Effector memory CD4-positive, alpha-beta T cell (primary cell): ENCODE measurements around the gene TAF15.

Experiments used
- DNase-seq, 3 donors: peaks; one replicate each; pipeline ENCODE4 v3.0.0-alpha.2; 2020
- H3K27ac ChIP-seq: 2 replicates; pipeline ENCODE4 v1.7.0; 2013; ENCODE audit warnings: mild to moderate bottlenecking, low read length, moderate library complexity; ENCODE audit not compliant: insufficient read depth, poor library complexity, severe bottlenecking
- H3K27me3 ChIP-seq: replicated peaks from 2 replicates; pipeline ENCODE4 v1.7.0; 2013; ENCODE audit warnings: mild to moderate bottlenecking, low read length; ENCODE audit not compliant: insufficient read depth, control insufficient read depth, poor library complexity, severe bottlenecking
- H3K36me3 ChIP-seq: 2 replicates; pipeline ENCODE4 v1.7.0; 2013; ENCODE audit warnings: mild to moderate bottlenecking, low read length, moderate library complexity; ENCODE audit not compliant: control insufficient read depth, insufficient read depth
- H3K4me1 ChIP-seq: 2 replicates; pipeline ENCODE4 v1.7.0; 2013; ENCODE audit warnings: low read length, mild to moderate bottlenecking; ENCODE audit not compliant: control insufficient read depth, insufficient read depth, poor library complexity, severe bottlenecking
- H3K4me3 ChIP-seq: 2 replicates; pipeline ENCODE4 v1.7.0; 2013; ENCODE audit warnings: low read length, low read depth, mild to moderate bottlenecking; ENCODE audit not compliant: insufficient read depth, poor library complexity, severe bottlenecking
- H3K9me3 ChIP-seq: 2 replicates; pipeline ENCODE4 v1.7.0; 2013; ENCODE audit warnings: mild to moderate bottlenecking, low read length, moderate library complexity; ENCODE audit not compliant: control insufficient read depth

Gene TAF15

DNA sequence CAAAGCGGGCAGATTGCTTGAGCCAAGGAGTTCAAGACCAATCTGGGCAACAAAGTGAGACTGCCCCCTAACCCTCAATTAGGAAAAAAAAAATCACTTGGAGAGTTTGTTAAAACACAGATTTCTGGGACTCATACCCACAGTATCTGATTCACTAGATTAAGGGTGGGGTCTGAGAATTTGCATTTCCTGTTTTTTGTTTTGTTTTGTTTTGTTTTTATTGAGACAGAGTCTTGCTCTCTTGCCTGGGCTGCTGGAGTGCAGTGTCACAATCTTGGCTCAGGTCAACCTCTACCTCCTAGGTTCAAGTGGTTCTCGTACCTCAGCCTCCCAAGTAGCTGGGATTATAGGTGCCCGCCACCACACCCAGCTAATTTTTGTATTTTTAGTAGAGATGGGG, 58.3 kb downstream of the TAF15 start:
- DNase-seq = no peak
- H3K9me3 ChIP-seq = no peaks in the 10 kb centered on the region
- H3K36me3 ChIP-seq = no peaks in the 10 kb centered on the region
- no peaks in the 10 kb centered on the region for H3K27me3 ChIP-seq
- H3K4me3 ChIP-seq = no peak overlapping the region
- no peak overlapping the region for H3K27ac ChIP-seq
- no peaks in the 10 kb centered on the region for H3K4me1 ChIP-seq

GRCh38 chr17:35868737-35869136, 59.5 kb downstream of the TAF15 start, which contains the start of gene HEATR9:
Gene HEATR9 (minus strand): TSS chr17:35868891. CDS start chr17:35868742, 149 bp downstream.
- Histone ChIP-seq H3K27ac (no peak within 1 kb of the TSS), H3K4me1 (no peaks in the 10 kb centered on the region), H3K36me3 (no peaks in the 10 kb centered on the region), H3K9me3 (no peaks in the 10 kb centered on the region), H3K4me3 (no peak within 1 kb of the TSS), H3K27me3 (no peaks in the 10 kb centered on the region)
- no peak for DNase-seq

DNA sequence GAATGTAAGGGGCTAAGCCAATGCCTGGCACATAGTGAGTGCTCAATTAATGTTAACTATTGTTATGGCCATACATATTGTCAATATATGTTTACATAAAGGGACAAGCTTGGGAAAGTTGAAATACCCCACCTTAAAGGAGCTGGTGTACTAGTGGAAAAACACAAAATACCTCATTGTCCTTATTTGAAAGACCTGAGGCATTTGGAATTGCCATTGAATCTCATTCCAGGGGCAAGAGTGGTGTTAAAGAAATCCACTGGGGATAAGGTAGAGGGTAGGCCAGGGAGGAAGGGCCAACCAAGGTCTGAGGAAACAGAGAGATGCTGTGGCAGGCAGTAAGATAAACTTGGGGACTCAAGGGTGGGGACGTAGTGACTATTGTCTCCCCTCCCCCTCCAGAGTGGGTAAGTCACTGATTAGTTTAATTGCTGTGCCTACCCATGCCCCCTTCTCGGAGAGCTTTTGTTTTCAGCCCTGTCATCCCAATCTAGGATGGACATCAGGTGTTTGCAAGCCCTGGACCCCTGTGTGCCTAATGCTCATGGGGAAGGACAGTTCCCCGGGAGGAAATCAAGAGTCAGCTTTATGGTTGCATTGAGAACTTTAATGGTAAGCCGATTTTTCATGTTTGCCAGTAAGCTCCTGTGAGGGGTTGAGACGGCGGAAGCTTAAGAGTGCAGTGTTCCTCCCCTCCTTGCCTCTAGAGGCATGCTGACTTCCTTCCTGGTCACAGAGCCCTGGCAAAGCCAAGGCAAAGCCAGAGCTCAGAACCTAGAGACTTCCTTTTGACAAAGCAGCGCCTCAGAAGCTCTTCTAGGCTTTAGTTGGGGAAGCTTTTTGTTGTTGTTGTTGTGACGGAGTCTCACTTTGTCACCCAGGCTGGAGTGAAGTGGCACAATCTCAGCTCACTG, 61.9 kb downstream of the TAF15 start:
- H3K27ac ChIP-seq = no peak overlapping the region
- DNase-seq = no peak
- no peaks in the 10 kb centered on the region for H3K4me1 ChIP-seq
- H3K9me3 ChIP-seq = no peaks in the 10 kb centered on the region
- H3K27me3 ChIP-seq = no peaks in the 10 kb centered on the region
- no peak overlapping the region for H3K4me3 ChIP-seq
- no peaks in the 10 kb centered on the region for H3K36me3 ChIP-seq

GRCh38 chr17:35872196-35872980, 63.1 kb downstream of the TAF15 start:
- Histone ChIP-seq H3K4me1 (no peaks in the 10 kb centered on the region), H3K27ac (no peak overlapping the region), H3K27me3 (no peaks in the 10 kb centered on the region), H3K36me3 (no peaks in the 10 kb centered on the region), H3K4me3 (no peak overlapping the region), H3K9me3 (no peaks in the 10 kb centered on the region)
- DNase-seq = no peak

GRCh38 chr17:35875072-35875799, 66.0 kb downstream of the TAF15 start:
- no peak for DNase-seq
- no peak overlapping the region for H3K4me3 ChIP-seq
- no peaks in the 10 kb centered on the region for H3K27me3 ChIP-seq
- no peaks in the 10 kb centered on the region for H3K9me3 ChIP-seq
- no peak overlapping the region for H3K27ac ChIP-seq
- H3K4me1 ChIP-seq = no peaks in the 10 kb centered on the region
- H3K36me3 ChIP-seq = no peaks in the 10 kb centered on the region

DNA sequence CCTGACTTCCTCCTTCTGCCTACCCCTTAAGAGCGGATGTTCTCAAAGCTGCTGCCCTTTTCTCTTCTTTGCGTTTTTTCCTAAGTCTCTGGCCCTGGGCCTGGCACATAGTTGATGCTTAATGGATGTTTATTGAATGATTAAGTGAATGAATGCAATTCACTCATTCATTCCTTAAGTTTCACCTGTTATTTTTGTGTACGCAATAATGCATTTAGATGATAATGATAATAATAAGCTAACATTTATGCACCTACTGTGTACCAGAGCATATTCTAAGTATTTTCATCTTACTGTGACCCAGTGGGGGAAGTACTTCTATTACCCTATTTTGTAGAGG, 66.5 kb downstream of the TAF15 start:
- Histone ChIP-seq H3K9me3 (no peaks in the 10 kb centered on the region), H3K27ac (no peak overlapping the region), H3K36me3 (no peaks in the 10 kb centered on the region), H3K27me3 (no peaks in the 10 kb centered on the region), H3K4me1 (no peaks in the 10 kb centered on the region), H3K4me3 (no peak overlapping the region)
- no peak for DNase-seq

DNA sequence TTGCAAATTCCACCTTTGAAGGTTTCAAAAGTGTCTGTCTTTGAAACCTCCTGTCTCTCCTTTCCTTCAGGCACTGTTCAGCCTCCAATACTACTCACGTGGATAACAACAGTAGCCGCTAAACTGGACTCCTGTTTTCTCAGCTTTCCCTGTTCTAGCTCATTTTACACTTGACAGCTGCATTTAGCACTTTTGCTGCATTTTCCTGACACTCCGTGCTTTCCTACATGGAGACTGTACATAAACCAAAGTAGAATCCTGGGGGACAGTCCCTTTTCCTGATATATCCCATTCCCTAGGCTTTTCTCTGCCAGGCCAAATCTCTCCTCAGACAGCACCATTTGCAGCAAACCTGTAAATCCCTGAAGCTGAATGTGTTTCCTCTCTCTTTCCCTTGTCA, 67.2 kb downstream of the TAF15 start:
- H3K27me3 ChIP-seq = no peaks in the 10 kb centered on the region
- no peak overlapping the region for H3K4me3 ChIP-seq
- no peak overlapping the region for H3K27ac ChIP-seq

DNA sequence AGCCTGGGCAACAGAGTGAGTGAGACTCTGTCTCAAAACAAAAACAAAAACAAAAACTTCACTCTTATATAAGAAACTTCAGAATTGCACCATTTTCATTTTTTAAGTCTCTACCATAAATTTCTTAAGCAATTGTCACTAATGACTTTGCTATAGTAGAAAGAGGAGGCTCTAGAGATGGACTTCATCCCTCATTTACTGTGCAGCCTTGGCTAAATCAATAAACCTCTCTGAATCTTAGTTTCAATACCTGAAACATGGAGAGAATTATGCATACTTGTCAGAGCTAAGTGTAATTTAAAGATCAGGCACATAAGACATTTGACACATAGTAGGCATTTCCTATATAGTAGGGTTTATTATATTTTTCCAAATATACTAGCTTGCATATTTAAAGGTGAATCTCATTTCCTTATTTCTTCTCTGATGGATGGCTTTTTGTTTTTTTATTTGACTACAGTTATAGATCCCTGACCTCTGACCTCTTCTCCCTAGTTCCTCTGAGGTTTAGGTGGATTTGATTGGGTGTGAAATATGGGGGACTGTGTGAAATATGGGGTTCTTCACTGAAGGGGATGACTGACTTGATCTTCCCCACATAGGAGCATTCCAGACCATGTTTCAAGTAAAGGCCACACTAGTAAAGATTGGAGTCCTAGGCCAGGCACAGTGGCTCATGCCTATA, 68.2 kb downstream of the TAF15 start:
- DNase-seq = no peak
- no peak overlapping the region for H3K27ac ChIP-seq
- no peaks in the 10 kb centered on the region for H3K4me1 ChIP-seq
- H3K4me3 ChIP-seq = no peak overlapping the region
- H3K9me3 ChIP-seq = no peaks in the 10 kb centered on the region
- H3K36me3 ChIP-seq = no peaks in the 10 kb centered on the region
- no peaks in the 10 kb centered on the region for H3K27me3 ChIP-seq

More for the DNA sequence above, 67.2 kb downstream of the TAF15 start:
- H3K4me1 ChIP-seq = no peaks in the 10 kb centered on the region
- no peak for DNase-seq
- H3K9me3 ChIP-seq = no peaks in the 10 kb centered on the region
- H3K36me3 ChIP-seq = no peaks in the 10 kb centered on the region

- Histone ChIP-seq H3K36me3 (no peaks in the 10 kb centered on the region), H3K4me1 (no peaks in the 10 kb centered on the region), H3K27ac (no peak overlapping the region), H3K9me3 (no peaks in the 10 kb centered on the region), H3K4me3 (no peak overlapping the region), H3K27me3 (no peaks in the 10 kb centered on the region)
- DNase-seq = no peak
Observed at GRCh38 chr17:35878361-35878760, 69.1 kb downstream of the TAF15 start.
